Fibroblast of skin of back (primary cell): ENCODE measurements around the gene ZMIZ1.
A peak's percentile ranks its signal among the peaks of the same experiment; 100 is the strongest.

Experiments used
- DNase-seq: peaks from one replicate; pipeline ENCODE4 v3.0.0-alpha.2; 2013

The ZMIZ1 gene

DNA sequence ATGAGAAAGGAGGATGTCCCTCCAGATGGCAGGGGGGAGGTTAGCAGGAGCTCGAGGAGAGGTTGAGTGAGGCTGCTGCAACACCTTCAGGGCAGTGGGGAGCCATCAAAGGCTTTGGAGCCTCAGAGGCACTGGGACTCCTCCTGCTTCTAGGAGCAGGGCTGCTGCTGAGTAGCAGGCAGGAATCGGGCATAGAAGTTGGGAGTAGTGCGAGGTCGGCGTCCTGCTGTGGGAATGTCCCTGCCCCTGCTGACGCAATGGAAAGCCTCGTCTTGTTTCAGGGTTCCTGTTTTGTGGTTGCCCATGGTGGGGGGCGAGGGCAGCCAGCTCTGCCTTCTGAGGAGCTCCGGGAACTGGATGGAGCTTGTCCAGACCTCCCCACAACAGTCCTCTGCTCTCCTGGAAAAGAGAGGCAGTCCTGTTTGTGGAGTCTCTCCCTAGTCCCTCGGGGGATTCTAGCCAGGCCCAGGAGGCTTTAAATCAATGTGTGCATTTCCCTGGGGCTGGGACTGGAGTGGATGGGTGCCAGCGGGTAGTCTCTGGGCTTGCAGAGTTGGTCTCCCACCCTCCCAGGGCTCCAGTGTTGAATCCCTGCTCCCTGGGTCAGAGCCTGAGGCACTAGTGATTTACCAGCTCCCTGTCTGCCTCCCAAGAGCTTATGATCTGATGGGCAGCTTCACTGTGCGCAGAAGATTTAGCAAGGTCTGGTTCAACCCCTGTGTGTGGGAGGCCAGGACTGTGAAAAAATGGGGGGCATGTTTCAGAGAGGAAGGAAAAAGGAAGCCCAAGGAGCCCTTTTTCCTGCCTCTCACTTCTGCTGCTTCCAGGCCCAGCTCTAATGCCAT, 179.8 kb downstream of the ZMIZ1 start:
- peak; percentile 39 for DNase-seq

DNA sequence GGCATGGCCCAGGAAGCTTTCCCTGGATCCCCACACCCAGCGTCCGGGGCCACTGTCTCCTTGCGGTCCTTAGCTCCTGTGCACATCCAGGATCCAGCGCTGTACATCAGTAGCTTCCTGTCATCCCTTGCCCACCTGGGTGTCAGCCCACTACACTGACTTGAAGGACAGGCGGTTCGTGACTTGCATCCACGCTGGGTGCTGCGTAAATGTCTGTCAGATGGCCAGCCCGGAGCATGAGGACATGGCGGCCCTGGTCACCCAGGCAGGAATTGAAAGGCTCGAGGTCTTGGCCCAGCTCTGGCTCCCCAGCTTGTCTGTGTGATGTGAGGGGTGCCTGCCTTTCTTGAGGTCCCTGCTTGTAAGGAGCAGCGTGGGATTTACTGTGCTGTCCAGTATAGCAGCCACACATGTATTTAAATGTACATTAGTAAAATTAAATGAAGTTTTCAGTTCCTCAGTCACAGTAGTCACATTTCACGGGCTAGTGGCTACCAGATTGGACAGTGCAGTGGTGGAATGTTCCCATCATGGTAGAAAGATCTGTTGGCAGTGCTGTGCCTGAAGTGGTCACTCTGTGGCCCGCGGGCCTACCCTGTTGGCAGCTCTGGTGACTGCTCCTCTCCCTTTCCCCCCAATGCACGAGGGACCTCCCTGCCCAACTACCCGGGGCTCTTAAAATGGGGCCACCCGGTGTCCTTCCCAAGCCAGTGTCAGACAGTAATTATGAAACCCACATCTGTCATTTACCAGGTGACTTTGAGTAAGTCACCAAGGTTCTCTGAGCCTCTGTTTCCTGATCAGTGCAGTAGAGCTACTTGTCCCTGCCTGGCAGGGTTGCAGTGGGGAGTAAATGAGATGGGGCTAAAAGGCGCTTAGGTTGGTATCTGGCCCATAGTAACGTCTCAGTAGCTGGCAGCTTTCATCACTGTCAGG, 180.7 kb downstream of the ZMIZ1 start:
- DNase-seq: no peak

DNA sequence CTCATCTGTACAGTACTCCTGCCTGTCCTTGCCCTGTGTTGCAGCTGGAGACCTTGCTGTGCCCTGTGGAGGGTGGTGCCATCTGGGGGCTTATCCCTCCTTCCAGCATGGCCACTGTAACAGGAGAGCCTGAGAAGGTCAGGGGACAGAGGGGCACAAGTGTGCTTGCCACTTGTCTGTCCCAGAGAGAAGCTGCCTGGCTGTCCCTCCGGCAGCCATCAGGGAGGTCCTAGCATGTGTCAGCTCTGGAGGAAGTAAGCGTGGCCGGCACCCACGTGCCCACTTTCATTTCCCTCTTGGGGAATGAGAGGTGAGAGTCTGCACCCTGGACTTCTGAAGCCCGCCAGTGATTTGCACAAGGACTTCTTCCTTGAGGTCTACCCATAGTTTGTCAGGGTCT, 181.5 kb downstream of the ZMIZ1 start:
- no peak for DNase-seq

DNA sequence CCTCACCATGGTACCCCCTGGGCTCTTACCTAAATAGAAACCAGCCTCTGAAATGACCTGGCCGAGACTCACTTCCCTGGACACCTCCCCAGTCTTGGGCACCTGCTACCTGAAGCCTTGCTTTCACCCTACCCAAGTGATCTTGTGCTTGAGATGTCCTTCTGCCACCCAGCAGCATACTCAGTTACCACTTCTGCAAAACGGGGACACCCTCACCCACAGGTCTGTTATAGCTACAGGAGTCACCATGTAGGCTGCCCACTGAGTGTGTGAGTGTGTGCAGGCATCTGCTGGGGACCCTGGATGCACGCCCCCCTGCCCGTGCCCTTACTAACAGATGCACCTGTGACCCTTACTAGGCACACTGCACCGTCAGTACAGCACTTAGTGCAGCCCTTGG, 183.7 kb downstream of the ZMIZ1 start:
- DNase-seq: no peak

DNA sequence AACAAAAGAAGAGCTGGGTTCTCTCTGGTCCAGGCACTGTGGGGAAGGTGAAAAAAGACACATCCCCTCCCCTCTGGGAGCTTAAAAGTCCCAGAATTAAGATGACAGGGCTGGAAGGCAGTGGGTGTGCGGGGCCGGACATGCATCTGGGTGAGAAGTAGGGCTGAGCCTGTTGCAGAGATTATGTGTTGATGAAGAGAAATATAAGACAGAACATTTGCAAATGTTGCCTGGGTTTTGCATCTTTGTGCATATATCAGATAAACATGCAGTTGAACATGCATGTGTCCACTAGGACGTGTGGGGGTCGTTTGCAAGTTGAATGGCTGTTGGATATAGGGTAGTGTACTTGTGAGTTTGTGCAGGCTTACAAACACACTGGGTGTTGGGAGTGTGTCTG, 184.2 kb downstream of the ZMIZ1 start:
- DNase-seq: no peak

DNA sequence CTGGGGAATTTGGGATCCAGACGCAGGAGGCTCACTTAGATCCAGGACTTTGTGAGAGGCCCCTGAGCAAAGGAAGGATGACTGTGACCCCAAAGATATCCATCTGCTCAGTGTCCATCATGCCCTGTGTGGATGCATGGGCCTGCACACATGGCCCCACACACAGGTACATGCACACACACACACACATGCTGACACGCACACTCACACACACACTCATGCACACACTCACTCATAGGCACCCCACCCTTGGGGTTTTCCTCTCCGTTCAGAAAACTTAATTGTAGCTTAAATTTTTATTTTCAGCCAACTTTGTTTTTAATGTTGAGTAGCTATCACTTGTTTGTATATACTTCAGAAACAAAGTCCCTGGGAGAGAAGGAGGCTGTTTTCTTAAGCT, 184.9 kb downstream of the ZMIZ1 start:
- no peak for DNase-seq

DNA sequence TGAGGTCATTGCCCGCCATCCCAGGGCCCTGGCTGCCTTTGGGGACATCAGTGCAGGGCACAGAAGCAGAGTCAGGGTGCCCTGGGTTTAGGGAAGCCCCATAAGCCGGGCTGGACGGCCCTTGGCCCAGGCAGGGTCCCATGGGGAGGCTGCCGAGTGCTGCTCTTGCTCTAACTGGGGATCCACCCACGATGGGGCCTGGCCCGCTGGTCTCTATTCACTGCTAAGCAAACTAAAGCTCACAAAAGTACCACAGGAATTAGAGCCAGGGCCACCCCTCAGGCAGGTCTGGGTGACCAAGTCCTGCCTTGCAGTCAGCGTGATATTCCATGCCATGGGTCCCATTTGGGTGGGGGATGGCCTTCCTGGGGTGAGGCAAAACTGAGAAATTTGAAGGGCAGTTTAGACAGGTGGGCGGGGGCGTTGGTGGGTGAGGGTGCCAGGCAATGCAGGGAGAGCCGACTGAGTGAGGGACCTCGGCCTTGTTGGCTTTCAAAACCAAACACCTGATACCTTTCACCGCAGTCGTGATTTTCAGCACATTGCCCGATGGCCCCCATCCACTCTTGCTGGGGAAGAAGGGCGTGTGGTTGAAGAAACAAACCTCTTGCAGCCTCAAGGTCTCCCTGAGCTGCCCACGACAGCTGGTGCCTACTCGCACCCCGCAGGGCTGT, 185.7 kb downstream of the ZMIZ1 start:
- DNase-seq: no peak

DNA sequence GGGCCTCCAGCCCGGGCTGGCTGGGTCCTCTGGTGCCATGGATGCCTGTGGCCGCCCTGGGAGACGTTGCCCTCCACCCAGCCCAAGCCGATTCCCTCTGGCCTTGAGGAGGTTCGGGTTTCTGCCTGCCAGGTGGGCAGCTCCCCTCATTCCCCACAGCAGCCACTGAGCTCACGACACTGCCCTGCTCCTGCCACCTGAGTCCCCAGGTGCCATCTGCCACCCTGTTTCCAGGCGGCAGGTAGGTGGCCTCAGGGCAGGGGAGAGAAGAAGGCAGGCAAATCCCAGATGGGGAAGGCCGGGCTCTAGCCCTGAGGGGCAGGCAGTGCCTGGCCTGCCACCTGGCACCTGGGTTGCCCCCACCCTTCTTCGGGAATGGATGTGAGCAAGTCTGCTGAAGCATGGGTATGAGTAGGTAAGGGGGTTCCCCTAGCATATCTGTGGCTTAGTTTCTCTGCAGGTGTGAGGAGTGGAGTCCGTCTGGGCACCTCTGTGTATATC, 186.3 kb downstream of the ZMIZ1 start:
- DNase-seq: no peak

DNA sequence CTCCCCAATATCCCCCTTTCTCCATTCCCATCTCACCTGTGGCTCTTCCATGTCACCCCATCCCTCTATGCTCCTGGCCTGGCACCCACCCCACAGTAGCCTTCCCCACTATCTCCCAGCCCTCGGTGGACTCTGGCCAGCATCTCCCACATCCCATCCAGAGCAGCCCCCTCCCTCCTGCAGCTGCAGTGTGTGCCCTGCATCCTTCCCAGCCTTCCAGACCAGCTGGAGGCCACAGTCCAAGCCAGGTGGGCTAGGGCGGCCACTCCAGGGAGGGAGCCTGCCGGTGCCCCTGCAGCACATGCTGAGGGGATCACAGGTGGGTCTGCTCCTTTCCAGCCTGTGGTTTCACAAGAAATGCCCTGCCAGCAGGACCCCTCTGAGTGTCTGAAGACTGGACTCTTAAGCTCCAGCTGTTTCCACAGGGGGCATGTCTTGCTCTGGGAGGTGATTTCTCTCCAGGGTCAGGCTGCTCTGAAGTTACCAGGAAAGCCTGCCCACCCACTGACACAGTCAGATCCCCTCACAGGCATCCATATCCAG, 187.6 kb downstream of the ZMIZ1 start:
- DNase-seq: no peak

DNA sequence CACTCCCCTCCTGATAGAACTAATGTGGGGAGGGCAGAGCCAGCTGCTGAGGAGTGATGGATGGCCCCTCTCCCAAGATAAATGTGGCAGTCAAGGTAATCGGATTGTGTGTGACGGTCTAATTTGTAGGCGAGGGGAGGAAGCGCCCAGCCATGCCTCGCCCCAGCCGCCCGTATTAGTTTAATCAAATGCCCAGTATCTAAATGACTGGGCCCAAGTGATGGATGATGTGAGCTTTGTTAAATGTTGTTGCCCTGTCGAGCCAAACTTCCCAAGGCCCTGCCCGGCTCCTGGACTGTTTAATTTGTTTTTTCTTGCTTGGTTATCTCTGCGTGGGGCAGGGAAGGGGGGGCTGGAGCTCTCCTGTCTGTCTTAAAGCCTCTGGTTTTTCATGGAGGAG, 190.1 kb downstream of the ZMIZ1 start:
- no peak for DNase-seq

DNA sequence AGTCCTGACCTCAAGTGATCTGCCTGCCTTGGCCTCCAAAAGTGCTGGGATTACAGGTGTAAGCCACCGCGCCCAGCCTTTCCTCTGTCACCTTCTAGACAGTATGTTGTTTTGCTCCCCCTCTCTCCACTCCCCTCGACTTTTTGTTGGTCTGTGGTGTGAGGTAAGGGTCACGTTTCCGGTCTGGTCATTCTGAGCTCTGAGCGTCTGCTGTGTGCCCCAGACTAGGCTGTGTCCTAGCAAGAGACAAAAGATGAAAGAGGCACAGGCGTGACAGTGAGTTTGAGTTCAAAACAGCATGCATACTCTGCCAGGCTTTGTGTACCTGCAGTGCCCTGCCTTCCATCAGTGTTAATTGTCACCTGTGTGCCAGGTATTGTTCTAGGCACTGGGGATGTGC, 191.1 kb downstream of the ZMIZ1 start:
- DNase-seq: no peak

DNA sequence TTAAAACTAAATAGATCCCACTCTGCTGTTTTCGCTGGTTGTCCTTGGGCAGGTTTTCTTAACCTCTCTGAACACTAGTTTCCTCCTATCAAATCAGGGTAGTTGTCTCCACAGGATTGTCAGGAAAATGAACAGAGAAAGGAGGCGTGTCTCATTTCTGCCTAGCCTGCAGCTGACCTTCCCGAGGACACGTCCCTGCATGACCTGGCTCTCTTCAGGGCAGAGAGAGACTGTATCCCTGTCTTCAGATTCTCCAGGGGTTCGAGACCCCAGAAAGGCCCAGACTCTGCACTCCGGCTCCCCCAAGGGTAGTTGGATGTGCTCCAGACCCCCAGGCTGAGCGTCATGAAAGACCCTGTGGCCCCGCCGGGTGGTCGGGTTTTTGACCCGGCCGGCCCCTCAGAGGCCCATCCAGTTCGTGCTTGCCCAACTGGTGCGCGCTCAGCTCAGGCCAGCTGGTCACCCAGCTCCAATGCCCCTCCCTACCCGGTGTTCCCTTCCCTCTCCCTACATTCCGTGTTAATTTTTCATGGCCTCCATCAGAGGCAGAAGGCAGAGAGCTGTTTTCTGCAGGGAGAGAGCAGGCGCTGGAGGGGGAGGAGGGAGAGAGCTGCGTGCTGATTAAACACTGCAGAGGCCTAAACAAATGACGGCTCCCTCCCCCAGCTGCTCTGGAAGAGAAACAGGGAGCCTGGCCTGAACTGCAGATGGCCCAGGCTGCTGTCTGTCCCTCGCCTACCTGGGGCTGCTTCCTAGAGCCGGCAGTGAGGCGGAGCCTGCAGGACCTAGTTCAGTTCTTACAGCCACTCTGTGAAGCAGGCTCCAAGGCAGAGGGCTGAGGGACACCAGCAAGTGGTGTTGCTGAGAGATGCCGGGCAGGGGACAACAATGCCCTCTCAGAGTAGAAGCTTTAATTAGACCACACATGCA, 192.3 kb downstream of the ZMIZ1 start:
- no peak for DNase-seq

DNA sequence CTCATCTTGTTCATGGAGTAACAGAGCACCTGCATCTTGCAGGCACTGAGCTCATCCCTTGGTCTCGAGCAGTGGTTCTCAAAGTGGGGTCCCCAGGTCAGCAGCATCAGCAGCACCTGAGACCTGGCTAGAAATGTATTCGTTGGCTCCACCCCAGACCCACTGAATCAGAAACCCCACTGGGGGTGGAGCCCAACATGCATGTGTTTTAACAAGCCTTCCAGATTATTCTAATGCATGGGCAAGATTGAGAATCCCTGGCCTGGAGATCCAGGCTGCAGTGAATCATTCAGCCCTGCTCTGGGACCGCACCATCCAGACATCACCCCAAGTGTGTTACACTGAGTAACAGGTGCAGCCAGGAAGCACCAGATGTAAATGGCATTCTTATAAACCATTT, 193.4 kb downstream of the ZMIZ1 start:
- DNase-seq: no peak

DNA sequence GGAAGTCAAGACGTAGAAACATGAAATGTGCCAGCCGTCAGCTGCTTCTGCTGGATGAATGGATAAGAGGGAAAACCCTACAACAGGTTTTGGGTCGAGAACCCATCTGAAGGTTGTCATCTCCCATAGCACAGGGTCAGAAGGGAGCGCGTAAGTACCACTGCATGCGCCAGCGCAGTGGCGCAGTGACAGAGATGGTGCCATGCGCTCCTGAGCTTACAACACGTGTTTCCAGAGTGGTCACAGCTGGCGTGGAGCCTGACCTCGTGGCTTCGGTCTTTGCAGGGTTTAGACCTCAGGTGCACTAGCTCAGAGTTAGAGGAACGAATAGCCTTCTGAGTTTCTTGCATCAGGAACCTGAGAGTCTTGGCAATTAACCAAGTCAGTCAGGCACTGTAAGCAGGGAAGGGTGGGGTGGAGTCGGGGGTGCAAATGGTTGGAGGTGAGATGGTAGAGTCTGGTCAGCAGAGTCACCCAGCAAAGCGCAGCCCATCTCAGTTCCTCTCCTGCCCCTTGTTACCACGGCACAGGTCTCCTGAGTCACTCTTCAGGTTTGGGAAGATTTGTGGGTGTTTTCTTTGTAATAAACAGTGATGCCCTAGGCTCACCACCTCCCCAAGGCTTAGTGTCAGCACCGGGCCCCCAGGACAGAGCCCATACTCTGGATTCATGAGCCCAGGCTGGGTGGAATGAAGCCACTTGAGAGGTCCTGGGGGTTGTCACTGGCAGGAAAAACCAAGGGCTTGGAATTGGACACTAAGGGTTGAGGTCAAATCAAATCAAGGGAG, 194.4 kb downstream of the ZMIZ1 start:
- no peak for DNase-seq

DNA sequence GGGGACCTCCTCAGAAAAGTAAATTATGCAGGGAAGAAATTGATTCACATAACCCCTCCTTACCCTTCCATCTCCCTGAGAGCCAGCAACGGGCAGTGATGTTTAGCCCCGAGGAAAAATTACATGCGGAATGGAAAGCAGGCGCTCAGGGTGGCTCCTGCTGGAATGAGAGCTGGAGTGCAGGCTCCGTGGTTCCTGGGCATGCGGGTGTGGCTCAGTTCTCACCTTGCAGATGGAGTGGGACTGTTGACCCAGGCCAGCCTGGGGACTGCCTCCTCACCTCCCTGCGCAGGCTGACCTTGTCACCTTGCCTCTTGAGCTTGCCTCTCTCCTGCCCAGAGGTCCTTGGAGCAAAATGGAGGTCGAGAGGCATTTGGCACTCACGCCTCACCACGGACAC, 195.2 kb downstream of the ZMIZ1 start:
- DNase-seq: no peak

DNA sequence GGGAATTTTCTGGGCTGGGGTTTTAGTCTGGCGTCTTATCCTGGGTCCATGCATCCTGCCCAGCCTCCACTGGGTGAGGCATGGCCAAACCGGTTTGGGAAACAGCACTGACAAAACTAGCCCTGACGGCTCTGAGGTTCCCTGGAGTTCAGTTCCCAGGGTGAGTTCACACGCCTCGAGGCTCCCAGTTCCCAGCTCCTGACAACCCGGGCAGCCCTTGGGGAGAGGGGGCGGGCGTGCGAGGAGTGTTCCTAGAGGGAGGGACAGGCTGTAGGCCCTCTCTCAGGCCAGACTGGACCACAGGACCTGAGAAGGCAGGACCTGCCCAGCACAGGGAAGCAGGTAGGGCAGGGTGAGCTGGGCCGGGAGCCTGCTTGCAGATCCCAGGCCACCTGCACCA, 196.2 kb downstream of the ZMIZ1 start:
- no peak for DNase-seq

DNA sequence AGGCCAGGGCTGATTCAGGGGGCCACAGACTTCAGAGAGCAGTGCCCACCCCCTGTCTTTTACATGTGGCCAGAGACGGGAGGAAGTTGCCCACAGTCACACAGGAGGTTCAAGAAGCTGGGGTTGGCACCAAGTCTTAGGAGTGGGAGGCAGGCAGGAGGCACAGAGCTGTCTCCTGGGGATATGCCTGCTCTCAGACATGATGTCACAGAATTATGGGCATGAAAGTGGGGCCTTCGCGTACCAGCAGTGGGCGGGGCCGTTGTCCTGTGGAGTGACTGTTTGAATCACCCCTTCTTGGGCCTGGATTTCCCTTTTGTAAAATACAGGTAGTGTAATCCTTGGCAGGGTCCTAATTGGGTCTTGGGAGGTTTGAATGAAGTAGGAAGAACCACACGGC, 197.3 kb downstream of the ZMIZ1 start:
- DNase-seq: peak; percentile 67

DNA sequence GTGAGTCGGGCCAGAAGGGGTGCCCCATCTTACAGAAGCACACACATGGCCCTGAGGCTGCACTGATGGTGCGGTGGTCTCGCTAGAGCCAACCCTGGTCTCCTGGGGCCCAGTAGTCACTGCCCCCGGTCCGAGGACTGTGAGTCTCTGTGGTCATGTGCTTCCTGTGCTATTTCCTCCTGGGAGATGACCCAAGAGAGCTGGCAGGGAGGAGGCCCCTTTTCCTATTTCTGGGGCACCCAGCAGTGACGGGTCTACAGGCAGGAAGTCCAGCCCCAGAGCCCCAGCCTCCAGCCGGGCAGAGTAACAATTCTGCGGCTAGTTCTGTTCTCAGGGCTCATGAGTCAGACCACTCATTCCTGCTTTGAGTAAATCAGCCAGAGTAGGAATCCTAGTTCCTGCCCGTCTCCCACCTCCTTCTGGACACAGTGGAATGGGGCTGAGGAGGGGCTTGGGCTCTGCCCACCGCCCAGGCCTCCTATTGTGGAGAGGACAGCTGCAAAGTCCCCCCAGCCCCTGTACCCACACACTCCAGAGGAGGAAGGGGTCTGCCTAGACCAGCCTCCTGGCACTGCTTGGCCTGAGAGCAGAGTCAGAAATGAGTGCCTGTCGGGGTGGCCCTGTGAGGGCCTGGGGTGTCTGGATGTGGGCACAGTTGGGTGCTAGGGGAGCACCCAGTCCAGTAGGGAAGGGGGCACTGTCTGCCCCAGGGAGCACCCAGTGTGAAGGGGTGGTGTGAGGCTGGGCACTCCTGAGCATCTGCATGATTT, 198.0 kb downstream of the ZMIZ1 start:
- peak; percentile 97 for DNase-seq

DNA sequence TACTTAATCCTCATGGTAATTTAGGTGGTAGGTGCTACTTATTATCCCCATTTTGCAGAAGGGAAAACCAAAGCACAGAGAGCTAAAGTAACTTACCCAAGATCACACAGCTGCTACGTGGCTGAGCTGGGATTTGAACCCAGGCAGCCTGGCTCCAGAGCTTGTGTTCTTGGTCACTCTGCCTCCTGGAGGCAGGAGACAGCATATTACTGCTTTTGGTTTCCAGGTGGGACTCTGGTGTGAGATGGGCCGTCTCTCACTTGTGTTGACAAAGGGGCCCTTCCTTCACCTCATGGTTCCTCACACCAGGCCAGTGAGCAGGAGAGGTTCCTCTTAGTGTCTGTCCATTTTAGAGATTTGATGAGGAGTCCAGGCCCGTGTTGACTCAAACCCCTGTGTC, 198.7 kb downstream of the ZMIZ1 start:
- DNase-seq: no peak

DNA sequence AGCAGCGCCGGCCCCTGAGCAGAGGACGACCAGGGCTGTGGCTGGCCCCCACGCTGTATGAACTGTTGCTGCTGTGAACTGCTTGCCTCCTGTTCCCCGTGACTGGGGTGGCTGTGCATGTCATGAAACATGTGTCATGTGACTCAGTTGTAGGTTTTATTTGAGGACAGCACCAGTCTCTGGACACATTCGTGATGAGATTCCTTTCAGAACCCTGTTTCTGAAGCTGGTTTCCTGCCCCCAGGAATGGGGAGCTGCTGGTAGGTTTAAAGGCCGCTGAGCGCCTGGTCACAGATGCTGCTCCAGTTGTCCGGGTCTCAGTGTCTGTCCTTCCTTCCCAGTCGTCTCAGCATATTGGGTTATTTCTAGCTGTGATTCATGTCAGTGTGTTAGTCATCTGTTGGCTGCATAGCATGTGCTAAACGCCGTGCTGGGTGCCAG, 199.4 kb downstream of the ZMIZ1 start:
- peak; percentile 81 for DNase-seq
